ENCODE results near the gene SND1.

GRCh38 chr7:127769696-127770400, 117.9 kb downstream of the SND1 start:
- no peak for TF ChIP-seq CTCF (IDR thresholded peaks at IDR 0.05)
- TF ChIP-seq POLR2A (IDR thresholded peaks at IDR 0.05): no peak
- no peak for TF ChIP-seq POLR2AphosphoS5 (IDR thresholded peaks at IDR 0.05; ENCODE audit: insufficient read depth in 1 of 2, low read depth in 1 of 2)

Measured in vagina (tissue), 2 donors.